HCT116 (cell line): ENCODE results near the gene KAT6B. TPM values are rescaled to one million over a fixed set of nuclear protein-coding genes. Genes with fewer than 3 reads are reported as not detected.

ENCODE experiments used
- ATAC-seq: fragments of 200-7000 bp; cut with Tn5 transposase; 2 replicates; pipeline ENCODE4 v1.9.1; 2020; ENCODE audit warnings: mild to moderate bottlenecking, moderate library complexity
- BruUV-seq: library from RNA; stranded (reverse); fragments of 400-500 nt; replicated peaks from 2 replicates; lab custom pipeline; 2021; lab: Mats Ljungman, UMichigan
- CTCF ChIA-PET: fragments of 300-600 bp; sonication (Branson Sonifier 250); formaldehyde crosslinking; loops from one replicate; lab custom pipeline; 2021; ENCODE audit warnings: antibody characterized with exemption; lab: Charles Lee
- POLR2A ChIA-PET: fragments of 300-600, 350-600 bp; sonication (Branson Sonifier 250); formaldehyde crosslinking; loops from one replicate; lab custom pipeline; 2021; ENCODE audit warnings: antibody characterized with exemption; lab: Charles Lee
- RAD21 ChIA-PET, 2 experiments: fragments of 300-600 bp; sonication (Branson Sonifier 250); formaldehyde crosslinking; loops; one replicate each; lab custom pipeline; 2023; ENCODE audit warnings: low total read pairs in 2 of 2; ENCODE audit not compliant: uncharacterized antibody in 2 of 2, unreplicated experiment in 2 of 2, low non-redundant PET in 1 of 2; lab: Charles Lee
- DNase-seq: peaks from one replicate; pipeline ENCODE4 v3.0.0-alpha.2; 2010; ENCODE audit warnings: low read depth, low spot score
- H2AFZ ChIP-seq: fragments of 200-600 bp; shearing (Covaris generic), sonication (generic); 2 replicates; pipeline ENCODE4 v1.6.1; 2017; ENCODE audit warnings: low read depth, mixed run types, mixed read lengths, antibody characterized with exemption, low read length; ENCODE audit not compliant: poor library complexity, severe bottlenecking
- H3K27ac ChIP-seq: 2 replicates; pipeline ENCODE4 v1.5.1; 2012; ENCODE audit warnings: low read depth, low read length
- H3K27me3 ChIP-seq: fragments of 200-600 bp; sonication (generic); 2 replicates; pipeline ENCODE4 v1.6.1; 2016; ENCODE audit warnings: mixed run types, low read length, mixed read lengths; ENCODE audit not compliant: insufficient read depth
- H3K36me3 ChIP-seq, 2 experiments: fragments of 200-500 bp in 1 of 2; fragments of 200-600 bp in 1 of 2; sonication (Bioruptor generic) in 1 of 2; sonication (generic) in 1 of 2; 2 replicates each; pipeline versions ENCODE4 v1.5.1 to v1.6.1; 2014 to 2016; ENCODE audit warnings: low read length in 2 of 2, inconsistent platforms in 1 of 2, mixed read lengths in 1 of 2, mixed run types in 1 of 2; ENCODE audit not compliant: insufficient read depth in 2 of 2, control insufficient read depth in 1 of 2
- H3K4me1 ChIP-seq, 2 experiments: fragments of 200-600 bp in 1 of 2; sonication (generic) in 1 of 2; 2 replicates each; pipeline versions ENCODE4 v1.5.1 to v1.6.1; 2012 to 2017; ENCODE audit warnings: low read length in 2 of 2, inconsistent platforms in 1 of 2, mild to moderate bottlenecking in 1 of 2, mixed read lengths in 1 of 2, mixed run types in 1 of 2, moderate library complexity in 1 of 2; ENCODE audit not compliant: insufficient read depth in 2 of 2, control insufficient read depth in 1 of 2
- H3K4me2 ChIP-seq: fragments of 200-600 bp; sonication (generic); 2 replicates; pipeline ENCODE4 v1.6.1; 2017; ENCODE audit warnings: mixed run types, low read length, mixed read lengths
- H3K4me3 ChIP-seq, 2 experiments: fragments of 200-600 bp in 1 of 2; sonication (generic) in 1 of 2; replicated peaks in 1 of 2; 2 replicates each; pipeline ENCODE4 v1.5.1; 2011 to 2016; ENCODE audit warnings: low read length in 2 of 2, control low read depth in 1 of 2, low read depth in 1 of 2, mild to moderate bottlenecking in 1 of 2, mixed read lengths in 1 of 2, mixed run types in 1 of 2
- H3K79me2 ChIP-seq: fragments of 200-600 bp; sonication (generic); 2 replicates; pipeline ENCODE4 v1.6.1; 2017; ENCODE audit warnings: mild to moderate bottlenecking, mixed run types, low read length, moderate library complexity, mixed read lengths; ENCODE audit not compliant: insufficient read depth
- H3K9ac ChIP-seq: fragments of 200-600 bp; sonication (generic); 2 replicates; pipeline ENCODE4 v1.6.1; 2016; ENCODE audit warnings: low read length, mixed read lengths
- H3K9me2 ChIP-seq: fragments of 200-600 bp; sonication (generic), shearing (Covaris generic); 2 replicates; pipeline ENCODE4 v1.6.1; 2017; ENCODE audit warnings: mixed run types, mild to moderate bottlenecking, moderate library complexity; ENCODE audit not compliant: insufficient read depth
- H3K9me3 ChIP-seq, 2 experiments: fragments of 200-500 bp in 1 of 2; fragments of 200-600 bp in 1 of 2; sonication (Bioruptor generic) in 1 of 2; sonication (generic) in 1 of 2; 2 replicates each; pipeline ENCODE4 v1.6.1; 2014 to 2017; ENCODE audit warnings: low read length in 2 of 2, mixed read lengths in 2 of 2, inconsistent platforms in 1 of 2, low read depth in 1 of 2, mild to moderate bottlenecking in 1 of 2, mixed run types in 1 of 2, moderate library complexity in 1 of 2; ENCODE audit not compliant: control insufficient read depth in 1 of 2, insufficient read depth in 1 of 2
- H4K20me1 ChIP-seq: fragments of 200-600 bp; sonication (generic), shearing (Covaris generic); 2 replicates; pipeline ENCODE4 v1.6.1; 2017; ENCODE audit warnings: mixed run types, mild to moderate bottlenecking, moderate library complexity; ENCODE audit not compliant: insufficient read depth
- CBX3 ChIP-seq: IDR thresholded peaks from 2 replicates; pipeline ENCODE4 v1.6.1; 2012; ENCODE audit warnings: low read depth
- CEBPB ChIP-seq: IDR thresholded peaks from 2 replicates; pipeline ENCODE4 v1.6.1; 2012; ENCODE audit warnings: low read depth
- CTCF ChIP-seq, 3 experiments: fragments of 200-600 bp in 1 of 3; sonication (generic) in 1 of 3; IDR thresholded peaks in 2 of 3; conservative IDR thresholded peaks in 1 of 3; 2 replicates each; pipeline ENCODE4 v1.5.1; 2012 to 2017; ENCODE audit warnings: low read depth in 2 of 3, low read length in 2 of 3, antibody characterized with exemption in 1 of 3, borderline replicate concordance in 1 of 3, control low read depth in 1 of 3, mild to moderate bottlenecking in 1 of 3, mixed read lengths in 1 of 3, mixed run types in 1 of 3, moderate library complexity in 1 of 3; ENCODE audit not compliant: insufficient read depth in 1 of 3
- EGR1 ChIP-seq: IDR thresholded peaks from 2 replicates; pipeline ENCODE4 v1.6.1; 2012; ENCODE audit warnings: low read depth
- ELF1 ChIP-seq: IDR thresholded peaks from 2 replicates; pipeline ENCODE4 v1.6.1; 2012; ENCODE audit warnings: low read depth, borderline replicate concordance
- EZH2 ChIP-seq: fragments of 200-600 bp; sonication (generic); IDR thresholded peaks from 2 replicates; pipeline ENCODE4 v1.6.1; 2017; ENCODE audit warnings: antibody characterized with exemption, mixed run types
- EZH2phosphoT487 ChIP-seq: fragments of 200-600 bp; IDR thresholded peaks from 2 replicates; pipeline ENCODE4 v1.6.1; 2018; ENCODE audit warnings: antibody characterized with exemption, borderline replicate concordance
- FOSL1 ChIP-seq: IDR thresholded peaks from 2 replicates; pipeline ENCODE4 v1.6.1; 2012; ENCODE audit warnings: low read depth
- JUND ChIP-seq: IDR thresholded peaks from 2 replicates; pipeline ENCODE4 v1.6.1; 2012
- POLR2A ChIP-seq: IDR thresholded peaks from 2 replicates; pipeline ENCODE4 v1.7.0; 2011; ENCODE audit warnings: borderline replicate concordance; ENCODE audit not compliant: insufficient read depth, insufficient read length; ENCODE audit errors: extremely low read depth
- RAD21 ChIP-seq: IDR thresholded peaks from 2 replicates; pipeline ENCODE4 v1.6.1; 2012; ENCODE audit warnings: low read depth, mild to moderate bottlenecking
- SP1 ChIP-seq: IDR thresholded peaks from 2 replicates; pipeline ENCODE4 v1.6.1; 2012; ENCODE audit warnings: low read depth
- SRF ChIP-seq: IDR thresholded peaks from 2 replicates; pipeline ENCODE4 v1.6.1; 2012; ENCODE audit warnings: low read depth
- TCF7L2 ChIP-seq: IDR thresholded peaks from 2 replicates; pipeline ENCODE4 v1.7.0; 2011; ENCODE audit warnings: borderline replicate concordance, inconsistent platforms; ENCODE audit not compliant: insufficient read depth, insufficient read length; ENCODE audit errors: extremely low read depth
- YY1 ChIP-seq: IDR thresholded peaks from 2 replicates; pipeline ENCODE4 v1.6.1; 2011; ENCODE audit warnings: low read length, low read depth, moderate library complexity, mild to moderate bottlenecking; ENCODE audit not compliant: insufficient replicate concordance; ENCODE audit errors: extremely low read depth
- ZFX ChIP-seq: fragments of 450-650 bp; IDR thresholded peaks from 2 replicates; pipeline ENCODE4 v1.6.1; 2017
- ZNF274 ChIP-seq: fragments of 200-500 bp; sonication (Bioruptor generic); IDR thresholded peaks from 2 replicates; pipeline ENCODE4 v1.6.1; 2014; ENCODE audit warnings: mild to moderate bottlenecking, low read depth, low read length, inconsistent platforms
- intact Hi-C: fragments of 100-400 bp; cut with micrococcal nuclease; formaldehyde crosslinking; loops from 2 replicates; pipeline ENCODE4 v1.10.0; 2022
- total RNA-seq: library from RNA; stranded (reverse); gene quantifications from one replicate; pipeline ENCODE4 v1.2.1, GENCODE V29; 2021; ENCODE audit not compliant: unreplicated experiment

Gene KAT6B
- total RNA-seq, 1 experiment from 2014 or later = 17.8 TPM

- H3K36me3 ChIP-seq = no peaks in the 10 kb centered on the region
- peaks cover 0 to 2% of the 10 kb centered on the region in 2 experiments; a peak in 1 of 4 replicates for H3K4me1 ChIP-seq
- no peak overlapping the region for H3K9ac ChIP-seq
- no peaks in the 10 kb centered on the region for H3K9me3 ChIP-seq
- TF ChIP-seq EZH2 (no peak), FOSL1 (no peak), TCF7L2 (no peak), ELF1 (no peak), YY1 (no peak), EZH2phosphoT487 (no peak), SP1 (no peak), CBX3 (no peak), POLR2A (no peak), EGR1 (no peak), CTCF (IDR thresholded peaks at IDR 0.05 in 2 of 3, conservative IDR thresholded peaks at IDR 0.05 in 1 of 3; ENCODE audit: borderline replicate concordance in 1 of 3, insufficient read depth in 1 of 3, low read depth in 2 of 3, low read length in 2 of 3) (no peak), CEBPB (no peak), ZFX (no peak), RAD21 (no peak), ZNF274 (no peak), JUND (no peak), SRF (no peak)
- BruUV-seq = no TSS peak
- no peaks in the 10 kb centered on the region for H3K27me3 ChIP-seq
- ChIA-PET CTCF (no interaction called here), RAD21 (no interaction called here), POLR2A (interaction anchor here (0.7 kb wide), 1 partner anchor 26 kb away, joined by 3 read pairs; the partner anchor contains the start of gene KAT6B)
- no peak overlapping the region for H3K4me3 ChIP-seq
- no peak overlapping the region for H3K4me2 ChIP-seq
- ATAC-seq (no peak), DNase-seq (no peak)
- intact Hi-C loops = no loop called here
- no peaks in the 10 kb centered on the region for H3K9me2 ChIP-seq
- peaks cover 22% of the 10 kb centered on the region for H3K79me2 ChIP-seq
- no peak overlapping the region for H2AFZ ChIP-seq
- no peak overlapping the region for H3K27ac ChIP-seq
- no peaks in the 10 kb centered on the region for H4K20me1 ChIP-seq
Measured at GRCh38 chr10:74852381-74852780, 26.0 kb downstream of the KAT6B start.
